SU-DHL-6 (cell line): ENCODE measurements around the gene TPD52L2.
"Not testable (repeated sequence)": the region's sequence is repeated elsewhere in the genome, so short reads cannot be mapped to it uniquely, and the experiment has no call there.

Source experiments
- H2AFZ ChIP-seq: fragments of 200-600 bp; sonication (generic); 2 replicates; pipeline ENCODE4 v1.6.1; 2014; ENCODE audit warnings: low read depth, mild to moderate bottlenecking, moderate library complexity, mixed read lengths, antibody characterized with exemption, low read length; ENCODE audit not compliant: severe bottlenecking
- H3F3A ChIP-seq: fragments of 200-600 bp; shearing (Covaris generic); 2 replicates; pipeline ENCODE4 v1.6.0; 2016; ENCODE audit warnings: antibody characterized with exemption, mild to moderate bottlenecking; ENCODE audit not compliant: insufficient read depth
- H3K27ac ChIP-seq: fragments of 200-600 bp; sonication (generic); 2 replicates; pipeline ENCODE4 v1.5.1; 2016; ENCODE audit warnings: low read depth, mild to moderate bottlenecking, low read length, moderate library complexity, mixed read lengths
- H3K27me3 ChIP-seq: fragments of 200-600 bp; sonication (generic), shearing (Covaris generic); 2 replicates; pipeline ENCODE4 v1.6.0; 2014; ENCODE audit warnings: mild to moderate bottlenecking, low read length
- H3K36me3 ChIP-seq: fragments of 200-600 bp; sonication (generic); 2 replicates; pipeline ENCODE4 v1.6.1; 2014; ENCODE audit warnings: mild to moderate bottlenecking, low read length, mixed read lengths
- H3K4me2 ChIP-seq: fragments of 300-600, 200-600 bp; shearing (Covaris generic), sonication (generic); 2 replicates; pipeline ENCODE4 v1.6.0; 2014; ENCODE audit warnings: low read length, low read depth, mild to moderate bottlenecking; ENCODE audit not compliant: poor library complexity, severe bottlenecking
- H3K4me3 ChIP-seq: fragments of 200-600 bp; sonication (generic); 2 replicates; pipeline ENCODE4 v1.5.1; 2014; ENCODE audit warnings: antibody characterized with exemption, low read length, mild to moderate bottlenecking, mixed read lengths; ENCODE audit not compliant: insufficient read depth, poor library complexity, severe bottlenecking
- H3K79me2 ChIP-seq: fragments of 200-600 bp; sonication (generic); 2 replicates; pipeline ENCODE4 v1.6.1; 2014; ENCODE audit warnings: mild to moderate bottlenecking, low read length, moderate library complexity; ENCODE audit not compliant: insufficient read depth
- H3K9ac ChIP-seq: fragments of 200-600 bp; sonication (generic); 2 replicates; pipeline ENCODE4 v1.7.0; 2014; ENCODE audit warnings: mild to moderate bottlenecking, low read length
- H3K9me2 ChIP-seq: fragments of 200-600 bp; sonication (generic); replicated peaks from 2 replicates; pipeline ENCODE4 v1.6.1; 2014; ENCODE audit warnings: low read length; ENCODE audit not compliant: insufficient read depth
- H3K9me3 ChIP-seq: fragments of 200-600 bp; sonication (generic); 2 replicates; pipeline ENCODE4 v1.6.1; 2014; ENCODE audit warnings: low read length, mixed read lengths; ENCODE audit not compliant: insufficient read depth
- H4K20me1 ChIP-seq: fragments of 200-600 bp; sonication (generic); 2 replicates; pipeline ENCODE4 v1.6.1; 2014; ENCODE audit warnings: low read depth, mild to moderate bottlenecking, antibody characterized with exemption, low read length, moderate library complexity, mixed read lengths
- CTCF ChIP-seq: fragments of 200-600 bp; sonication (generic); IDR thresholded peaks from one replicate; pipeline ENCODE4 v1.5.1; 2017; ENCODE audit warnings: antibody characterized with exemption, mild to moderate bottlenecking, low read length, moderate library complexity; ENCODE audit not compliant: insufficient read depth, poor library complexity, severe bottlenecking
- EZH2phosphoT487 ChIP-seq: fragments of 200-600 bp; sonication (generic), shearing (Covaris generic); conservative IDR thresholded peaks from 2 replicates; pipeline ENCODE4 v1.6.1; 2018; ENCODE audit warnings: mild to moderate bottlenecking, antibody characterized with exemption, low read length, moderate library complexity, mixed read lengths

The TPD52L2 gene

DNA sequence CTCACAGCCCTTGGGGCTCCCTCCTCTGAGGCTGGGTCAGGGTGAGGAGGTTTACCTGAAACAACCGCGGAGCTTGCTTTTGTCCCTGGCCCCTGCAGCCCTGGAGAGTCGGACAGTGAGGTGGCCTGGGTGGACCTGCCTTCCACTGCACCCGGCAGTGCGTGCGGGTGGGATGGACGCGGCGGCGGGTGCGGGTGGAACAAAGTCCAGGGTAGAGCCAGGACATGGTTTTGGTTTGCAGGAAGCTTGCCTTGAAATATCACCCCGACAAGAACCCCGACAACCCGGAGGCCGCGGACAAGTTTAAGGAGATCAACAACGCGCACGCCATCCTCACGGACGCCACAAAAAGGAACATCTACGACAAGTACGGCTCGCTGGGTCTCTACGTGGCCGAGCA, 64.0 kb downstream of the TPD52L2 start:
- Histone ChIP-seq H3K36me3 (no peaks in the 10 kb centered on the region), H3K9ac (no peak overlapping the region)

DNA sequence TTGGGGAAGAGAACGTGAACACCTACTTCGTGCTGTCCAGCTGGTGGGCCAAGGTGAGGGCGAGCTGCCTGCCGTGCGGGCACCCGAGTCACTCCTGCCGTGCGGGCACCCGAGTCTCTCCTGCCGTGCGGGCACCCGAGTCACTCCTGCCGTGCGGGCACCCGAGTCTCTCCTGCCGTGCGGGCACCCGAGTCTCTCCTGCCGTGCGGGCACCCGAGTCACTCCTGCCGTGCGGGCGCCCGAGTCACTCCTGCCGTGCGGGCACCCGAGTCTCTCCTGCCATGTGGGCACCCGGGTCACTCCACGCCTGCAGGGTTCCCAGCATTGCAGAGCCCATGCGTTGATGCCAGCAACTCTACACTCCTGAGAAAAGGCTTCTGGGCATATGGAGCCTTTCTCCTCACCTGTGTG, 64.4 kb downstream of the TPD52L2 start:
- H3K27me3 ChIP-seq, H3F3A ChIP-seq, H3K4me3 ChIP-seq, H2AFZ ChIP-seq, H3K9me2 ChIP-seq, H3K27ac ChIP-seq, H3K9ac ChIP-seq, H4K20me1 ChIP-seq, H3K9me3 ChIP-seq, H3K36me3 ChIP-seq, H3K4me2 ChIP-seq: not testable (repeated sequence)
- H3K79me2 ChIP-seq, result peaks cover 15% of the 10 kb centered on the region; the same call in 1 of the 2 replicates

More for the DNA sequence above, 64.0 kb downstream of the TPD52L2 start:
- H3K27me3 ChIP-seq, result no peaks in the 10 kb centered on the region
- no peaks in the 10 kb centered on the region for H3K9me3 ChIP-seq
- H3K27ac ChIP-seq, result no peak overlapping the region
- no peak overlapping the region for H3K4me2 ChIP-seq
- no peaks in the 10 kb centered on the region for H4K20me1 ChIP-seq
- peaks cover 19% of the 10 kb centered on the region; the same call in 1 of the 2 replicates for H3K79me2 ChIP-seq
- H3K4me3 ChIP-seq, result no peak overlapping the region
- no peaks in the 10 kb centered on the region for H3F3A ChIP-seq
- no peak for TF ChIP-seq CTCF
- TF ChIP-seq EZH2phosphoT487, result no peak
- H3K9me2 ChIP-seq, result no peaks in the 10 kb centered on the region
- H2AFZ ChIP-seq, result no peak overlapping the region

- Histone ChIP-seq H3K9ac (no peak overlapping the region), H3K9me2 (no peaks in the 10 kb centered on the region), H4K20me1 (no peaks in the 10 kb centered on the region), H3K27ac (no peak overlapping the region), H3K4me2 (no peak overlapping the region), H3K4me3 (no peak overlapping the region), H2AFZ (no peak overlapping the region), H3K27me3 (no peaks in the 10 kb centered on the region), H3K9me3 (no peaks in the 10 kb centered on the region), H3F3A (no peaks in the 10 kb centered on the region), H3K79me2 (0 out of 2 replicates have a peak, but pooled peaks cover 10% of the 10 kb centered on the region), H3K36me3 (no peaks in the 10 kb centered on the region)
- TF ChIP-seq CTCF (no peak), EZH2phosphoT487 (no peak)
Measured at GRCh38 chr20:63930971-63931553, 66.0 kb downstream of the TPD52L2 start.

GRCh38 chr20:63931735-63932134, 66.7 kb downstream of the TPD52L2 start:
- H3K4me2 ChIP-seq, result no peak overlapping the region
- no peaks in the 10 kb centered on the region for H3K36me3 ChIP-seq
- H3K27ac ChIP-seq, result no peak overlapping the region

More at GRCh38 chr20:63931735-63932134, 66.7 kb downstream of the TPD52L2 start:
- no peak overlapping the region for H3K9ac ChIP-seq
- no peaks in the 10 kb centered on the region for H3K9me2 ChIP-seq
- H3K4me3 ChIP-seq, result no peak overlapping the region
- no peaks in the 10 kb centered on the region for H4K20me1 ChIP-seq
- H3F3A ChIP-seq, result no peaks in the 10 kb centered on the region
- no peaks in the 10 kb centered on the region for H3K9me3 ChIP-seq
- H3K27me3 ChIP-seq, result no peaks in the 10 kb centered on the region
- TF ChIP-seq EZH2phosphoT487, result no peak
- no peak for TF ChIP-seq CTCF
- H2AFZ ChIP-seq, result no peak overlapping the region
- H3K79me2 ChIP-seq, result 0 out of 2 replicates have a peak, but pooled peaks cover 4% of the 10 kb centered on the region
